CD14-positive monocyte (primary cell): ENCODE data around the gene SRD5A1. TPM values are rescaled to one million over a fixed set of nuclear protein-coding genes. Genes with fewer than 3 reads are reported as not detected.

ENCODE experiments used
- DNase-seq, 3 donors: peaks; one replicate each; pipeline ENCODE4 v3.0.0-alpha.2; 2011 to 2022
- H2AFZ ChIP-seq: 2 replicates; pipeline ENCODE4 v1.6.0; 2012; ENCODE audit warnings: mild to moderate bottlenecking, low read depth, low read length, inconsistent platforms; ENCODE audit not compliant: insufficient read depth, poor library complexity, severe bottlenecking
- H3K27ac ChIP-seq, 2 donors: 1 replicate in 1 of 2; 2 replicates in 1 of 2; pipeline ENCODE4 v1.5.1; 2012 to 2013; ENCODE audit warnings: low read length in 2 of 2, control low read depth in 1 of 2, inconsistent platforms in 1 of 2, low read depth in 1 of 2, mild to moderate bottlenecking in 1 of 2
- H3K27me3 ChIP-seq, 2 donors: one replicate each; pipeline versions ENCODE4 v1.6.0 to v1.6.1; 2011 to 2013; ENCODE audit warnings: low read length in 2 of 2; ENCODE audit not compliant: control insufficient read depth in 2 of 2, insufficient read depth in 2 of 2
- H3K36me3 ChIP-seq, 2 donors: replicated peaks in 1 of 2; 1 replicate in 1 of 2; 2 replicates in 1 of 2; pipeline versions ENCODE4 v1.5.1 to v1.6.1; 2012 to 2013; ENCODE audit warnings: low read length in 2 of 2, control low read depth in 1 of 2, inconsistent platforms in 1 of 2, mild to moderate bottlenecking in 1 of 2; ENCODE audit not compliant: insufficient read depth in 2 of 2, control insufficient read depth in 1 of 2
- H3K4me1 ChIP-seq, 2 donors: 1 replicate in 1 of 2; 2 replicates in 1 of 2; pipeline versions ENCODE4 v1.5.1 to v1.6.1; 2012 to 2013; ENCODE audit warnings: low read length in 2 of 2, control low read depth in 1 of 2, inconsistent platforms in 1 of 2, mild to moderate bottlenecking in 1 of 2, moderate library complexity in 1 of 2; ENCODE audit not compliant: insufficient read depth in 2 of 2, control insufficient read depth in 1 of 2
- H3K4me2 ChIP-seq: replicated peaks from 2 replicates; pipeline ENCODE3; 2012; ENCODE audit warnings: low read length, moderate library complexity, mild to moderate bottlenecking; ENCODE audit not compliant: poor library complexity, severe bottlenecking; ENCODE audit errors: extremely low read depth
- H3K4me3 ChIP-seq, 3 experiments: fragments of 200-600 bp in 1 of 3; sonication (generic) in 1 of 3; replicated peaks in 1 of 3; 1 replicate in 2 of 3; 2 replicates in 1 of 3; pipeline ENCODE4 v1.5.1; 2011 to 2013; ENCODE audit warnings: low read length in 3 of 3, mild to moderate bottlenecking in 3 of 3, control low read depth in 2 of 3, low read depth in 2 of 3, inconsistent platforms in 1 of 3, moderate library complexity in 1 of 3
- H3K79me2 ChIP-seq: 2 replicates; pipeline ENCODE4 v1.6.0; 2012; ENCODE audit warnings: mild to moderate bottlenecking, control low read depth, inconsistent platforms, low read length, moderate library complexity; ENCODE audit not compliant: insufficient read depth
- H3K9ac ChIP-seq: 2 replicates; pipeline ENCODE4 v1.6.0; 2017; ENCODE audit warnings: low read length, mild to moderate bottlenecking; ENCODE audit not compliant: insufficient read depth, poor library complexity, severe bottlenecking
- H3K9me3 ChIP-seq, 2 donors: replicated peaks in 1 of 2; 1 replicate in 1 of 2; 2 replicates in 1 of 2; pipeline versions ENCODE4 v1.5.1 to v1.6.1; 2012 to 2013; ENCODE audit warnings: low read length in 2 of 2, control low read depth in 1 of 2; ENCODE audit not compliant: control insufficient read depth in 1 of 2, insufficient read depth in 1 of 2
- H4K20me1 ChIP-seq: 2 replicates; pipeline ENCODE4 v1.6.0; 2012; ENCODE audit warnings: mild to moderate bottlenecking, low read length, control low read depth, moderate library complexity; ENCODE audit not compliant: insufficient read depth
- H3K27ac Mint-ChIP-seq, 7 donors: one replicate each; pipeline ENCODE4 v1.8.0; 2020; ENCODE audit warnings: mild to moderate bottlenecking in 7 of 7, mixed read lengths in 7 of 7, moderate library complexity in 6 of 7, inconsistent platforms in 2 of 7
- H3K27me3 Mint-ChIP-seq, 3 donors: one replicate each; pipeline ENCODE4 v1.8.0; 2021 to 2022; ENCODE audit warnings: low read depth in 3 of 3, mild to moderate bottlenecking in 3 of 3, mixed read lengths in 3 of 3, moderate library complexity in 3 of 3, inconsistent platforms in 1 of 3
- H3K36me3 Mint-ChIP-seq, 2 donors: one replicate each; pipeline ENCODE4 v1.8.0; 2020; ENCODE audit warnings: mixed read lengths in 2 of 2, inconsistent platforms in 1 of 2, mild to moderate bottlenecking in 1 of 2
- H3K4me1 Mint-ChIP-seq: one replicate; pipeline ENCODE4 v1.8.0; 2020; ENCODE audit warnings: mild to moderate bottlenecking, mixed read lengths
- H3K4me3 Mint-ChIP-seq, 2 donors: one replicate each; pipeline ENCODE4 v1.8.0; 2020; ENCODE audit warnings: mild to moderate bottlenecking in 2 of 2, mixed read lengths in 2 of 2, moderate library complexity in 1 of 2
- H3K9me3 Mint-ChIP-seq, 7 donors: one replicate each; pipeline ENCODE4 v1.8.0; 2020 to 2022; ENCODE audit warnings: mixed read lengths in 7 of 7, mild to moderate bottlenecking in 6 of 7, moderate library complexity in 6 of 7, inconsistent platforms in 2 of 7
- CTCF ChIP-seq: fragments of 200-600 bp; IDR thresholded peaks from one replicate; pipeline ENCODE4 v1.8.0; 2022; ENCODE audit warnings: antibody characterized with exemption, mild to moderate bottlenecking
- WGBS: methylation state at CpG from one replicate; pipeline ENCODE4 v1.1.5; 2013; ENCODE audit warnings: missing lambda C conversion rate; ENCODE audit not compliant: insufficient coverage; 5-methylcytosine and 5-hydroxymethylcytosine counted together
- intact Hi-C, 2 donors: fragments of 100-400 bp; cut with micrococcal nuclease; formaldehyde crosslinking; loops; one replicate each; pipeline versions ENCODE4 v1.15.0 to v1.15.1; 2023
- polyA plus RNA-seq, 3 donors: library from polyadenylated mRNA; depleted of rRNA in 1 of 3; unstranded in 2 of 3; stranded (reverse) in 1 of 3; fragments of 300-500 nt in 2 of 3; fragments of >200 nt in 1 of 3; fragmentation: Illumina TruSeq in 2 of 3; gene quantifications; 1 replicate in 2 of 3; 2 replicates in 1 of 3; pipeline ENCODE4 v1.2.3, GENCODE V29; 2012 to 2021

Gene SRD5A1
- polyA plus RNA-seq, 3 donors = 21.2 to 34.7 (median 26.0) TPM

GRCh38 chr5:6674421-6674820 is 41.2 kb downstream of the SRD5A1 start:
- Histone ChIP-seq H3K9me3 (peaks cover 0 to 6% of the 10 kb centered on the region in 2 donors), H4K20me1 (no peaks in the 10 kb centered on the region), H2AFZ (no peak overlapping the region), H3K4me1 (no peaks in the 10 kb centered on the region), H3K79me2 (no peaks in the 10 kb centered on the region), H3K4me3 (no peak overlapping the region), H3K27me3 (no peaks in the 10 kb centered on the region), H3K4me2 (no peak overlapping the region), H3K9ac (no peak overlapping the region), H3K36me3 (peaks cover 11 to 24% of the 10 kb centered on the region in 2 donors), H3K27ac (no peak overlapping the region)
- no peak for DNase-seq
- H3K27me3 Mint-ChIP-seq = peaks cover 0 to 7% (median 0%) of the 10 kb centered on the region in 3 donors
- peaks cover 4 to 11% (median 8%) of the 10 kb centered on the region in 7 donors for H3K9me3 Mint-ChIP-seq
- no peak overlapping the region for H3K4me3 Mint-ChIP-seq
- 100% methylated on average over 1 of the region's 3 CpGs for WGBS
- H3K36me3 Mint-ChIP-seq = peaks cover 29 to 48% of the 10 kb centered on the region in 2 donors
- intact Hi-C loops = no loop called here
- no peak overlapping the region for H3K27ac Mint-ChIP-seq
- TF ChIP-seq CTCF = no peak
- no peaks in the 10 kb centered on the region for H3K4me1 Mint-ChIP-seq

GRCh38 chr5:6674886-6675285 is 41.6 kb downstream of the SRD5A1 start:
- no peaks in the 10 kb centered on the region for H4K20me1 ChIP-seq
- H3K27me3 ChIP-seq = no peaks in the 10 kb centered on the region
- no peak overlapping the region for H3K27ac Mint-ChIP-seq
- no peak overlapping the region for H3K27ac ChIP-seq
- no peak for DNase-seq
- H3K9me3 ChIP-seq = peaks cover 0 to 6% of the 10 kb centered on the region in 2 donors
- no peaks in the 10 kb centered on the region for H3K4me1 Mint-ChIP-seq
- no peak overlapping the region for H3K4me2 ChIP-seq
- intact Hi-C loops = no loop called here
- H3K4me1 ChIP-seq = no peaks in the 10 kb centered on the region
- peaks cover 4 to 11% (median 8%) of the 10 kb centered on the region in 7 donors for H3K9me3 Mint-ChIP-seq
- no peak overlapping the region for H2AFZ ChIP-seq
- no peak overlapping the region for H3K9ac ChIP-seq
- 100% methylated on average over 4 of the region's 10 CpGs for WGBS
- no peak overlapping the region for H3K4me3 Mint-ChIP-seq
- peaks cover 0 to 7% (median 0%) of the 10 kb centered on the region in 3 donors for H3K27me3 Mint-ChIP-seq
- TF ChIP-seq CTCF = no peak
- H3K36me3 Mint-ChIP-seq = peaks cover 24 to 43% of the 10 kb centered on the region in 2 donors
- H3K36me3 ChIP-seq = peaks cover 6 to 19% of the 10 kb centered on the region in 2 donors
- no peaks in the 10 kb centered on the region for H3K79me2 ChIP-seq
- no peak overlapping the region for H3K4me3 ChIP-seq
